SU-DHL-6 (cell line): Measurements from ENCODE around the gene CLDN19.

Source experiments
- CTCF ChIP-seq: fragments of 200-600 bp; sonication (generic); IDR thresholded peaks from one replicate; pipeline ENCODE4 v1.5.1; 2017; ENCODE audit warnings: antibody characterized with exemption, mild to moderate bottlenecking, low read length, moderate library complexity; ENCODE audit not compliant: insufficient read depth, poor library complexity, severe bottlenecking
- EZH2phosphoT487 ChIP-seq: fragments of 200-600 bp; sonication (generic), shearing (Covaris generic); conservative IDR thresholded peaks from 2 replicates; pipeline ENCODE4 v1.6.1; 2018; ENCODE audit warnings: mild to moderate bottlenecking, antibody characterized with exemption, low read length, moderate library complexity, mixed read lengths

GRCh38 chr1:42738678-42739226, 1.3 kb downstream of the CLDN19 start:
- TF ChIP-seq CTCF (no peak), EZH2phosphoT487 (no peak)
